Vagina (tissue), 2 donors: Measurements from ENCODE around the gene EME1.
"Not testable (repeated sequence)": the region's sequence is repeated elsewhere in the genome, so short reads cannot be mapped to it uniquely, and the experiment has no call there.

ENCODE experiments used
- CTCF ChIP-seq, 3 experiments: fragments of 450-650 bp in 2 of 3; fragments of 200-600 bp in 1 of 3; sonication (generic) in 1 of 3; IDR thresholded peaks; one replicate each; pipeline ENCODE4 v1.5.1; 2017 to 2019; ENCODE audit warnings: antibody characterized with exemption in 3 of 3, mild to moderate bottlenecking in 2 of 3, moderate library complexity in 2 of 3
- POLR2AphosphoS5 ChIP-seq, 2 donors: sonication (generic); formaldehyde crosslinking; IDR thresholded peaks; one replicate each; pipeline ENCODE4 v1.9.0; 2017; ENCODE audit warnings: antibody characterized with exemption in 2 of 2, mild to moderate bottlenecking in 2 of 2, low read depth in 1 of 2; ENCODE audit not compliant: insufficient read depth in 1 of 2

DNA sequence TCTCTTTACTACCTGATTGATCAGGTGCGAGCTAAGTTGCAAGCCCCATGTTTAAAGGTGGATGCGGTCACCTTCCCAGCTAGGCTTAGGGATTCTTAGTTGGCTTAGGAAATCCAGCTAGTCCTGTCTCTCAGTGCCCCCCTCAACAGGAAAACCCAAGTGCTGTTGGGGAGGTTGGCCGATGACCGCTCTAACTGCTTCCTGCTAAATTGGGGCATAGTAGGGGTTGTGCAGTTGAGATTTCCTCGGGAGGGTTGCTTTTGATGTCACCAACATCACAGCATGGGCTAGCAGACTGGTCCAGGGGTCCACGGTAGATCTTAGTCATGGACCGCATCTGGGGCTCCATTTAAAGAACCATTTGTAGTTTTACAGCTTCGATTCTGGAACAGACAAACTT, 26.6 kb downstream of the EME1 start:
- not testable (repeated sequence) for TF ChIP-seq POLR2AphosphoS5 (IDR thresholded peaks at IDR 0.05; ENCODE audit: insufficient read depth in 1 of 2, low read depth in 1 of 2); CTCF (IDR thresholded peaks at IDR 0.05)
